H1 (cell line): ENCODE measurements around the gene RGS6. TPM values are rescaled to one million over a fixed set of nuclear protein-coding genes. Genes with fewer than 3 reads are reported as not detected.

Experiments used
- CTCF ChIA-PET: fragments of 300-600 bp; sonication (Branson Sonifier 250); formaldehyde crosslinking; loops from one replicate; lab custom pipeline; 2021; ENCODE audit not compliant: partially characterized antibody; lab: Charles Lee
- POLR2A ChIA-PET: fragments of 300-600 bp; sonication (Branson Sonifier 250); formaldehyde crosslinking; loops from one replicate; lab custom pipeline; 2021; ENCODE audit warnings: inconsistent platforms; ENCODE audit not compliant: partially characterized antibody; lab: Charles Lee
- DNase-seq, 2 experiments: peaks; one replicate each; pipeline versions ENCODE4 v3.0.0 to v3.0.0-alpha.2; 2010 to 2022; ENCODE audit warnings: low spot score in 2 of 2, low read depth in 1 of 2, mixed read lengths in 1 of 2
- FAIRE-seq: peaks from 2 replicates; lab custom pipeline; 2011; peaks lifted over from hg19 to GRCh38; lab: Jason Lieb, UNC
- H2AFZ ChIP-seq: 2 replicates; pipeline ENCODE4 v1.8.1; 2012; ENCODE audit warnings: low read length, inconsistent platforms
- H2AK5ac ChIP-seq: 2 replicates; pipeline ENCODE4 v1.6.1; 2013; ENCODE audit warnings: low read depth, low read length
- H2BK120ac ChIP-seq: replicated peaks from 2 replicates; pipeline ENCODE3; 2013; ENCODE audit warnings: low read depth, low read length, inconsistent platforms
- H2BK12ac ChIP-seq: 2 replicates; pipeline ENCODE4 v1.6.1; 2013; ENCODE audit warnings: low read depth, low read length
- H2BK15ac ChIP-seq: 2 replicates; pipeline ENCODE4 v1.6.1; 2013; ENCODE audit warnings: low read length
- H2BK20ac ChIP-seq: 2 replicates; pipeline ENCODE4 v1.6.1; 2013; ENCODE audit warnings: low read length
- H2BK5ac ChIP-seq: 2 replicates; pipeline ENCODE4 v1.6.1; 2013; ENCODE audit warnings: low read depth, low read length
- H3K14ac ChIP-seq: 2 replicates; pipeline ENCODE4 v1.6.1; 2013; ENCODE audit warnings: inconsistent platforms; ENCODE audit not compliant: insufficient read length
- H3K18ac ChIP-seq: 2 replicates; pipeline ENCODE4 v1.6.1; 2013; ENCODE audit warnings: low read length; ENCODE audit errors: extremely low read depth
- H3K23ac ChIP-seq: 2 replicates; pipeline ENCODE4 v1.6.1; 2013; ENCODE audit warnings: inconsistent platforms; ENCODE audit not compliant: insufficient read length
- H3K23me2 ChIP-seq: 2 replicates; pipeline ENCODE4 v1.6.1; 2013; ENCODE audit warnings: low read depth, low read length
- H3K27ac ChIP-seq: 2 replicates; pipeline ENCODE4 v1.6.1; 2011; ENCODE audit warnings: low read depth, low read length, inconsistent platforms
- H3K27me3 ChIP-seq, 4 experiments: replicated peaks in 1 of 4; 1 replicate in 1 of 4; 2 replicates in 3 of 4; pipeline versions ENCODE4 v1.6.1 to v1.8.1; 2011 to 2013; ENCODE audit warnings: low read length in 3 of 4, mild to moderate bottlenecking in 3 of 4, inconsistent platforms in 2 of 4, mixed read lengths in 2 of 4, moderate library complexity in 1 of 4; ENCODE audit not compliant: control insufficient read depth in 3 of 4, insufficient read depth in 3 of 4; ENCODE audit errors: extremely low read depth in 1 of 4
- H3K36me3 ChIP-seq, 4 experiments: 2 replicates each; pipeline versions ENCODE4 v1.6.1 to v1.8.1; 2011 to 2013; ENCODE audit warnings: mild to moderate bottlenecking in 4 of 4, low read length in 3 of 4, moderate library complexity in 2 of 4, control low read depth in 1 of 4, inconsistent platforms in 1 of 4; ENCODE audit not compliant: insufficient read depth in 4 of 4, control insufficient read depth in 2 of 4
- H3K4ac ChIP-seq: replicated peaks from 2 replicates; pipeline ENCODE3; 2013; ENCODE audit warnings: low read length, low read depth, mixed read lengths, inconsistent platforms; ENCODE audit not compliant: insufficient read length
- H3K4me1 ChIP-seq, 4 experiments: replicated peaks in 1 of 4; 1 replicate in 1 of 4; 2 replicates in 3 of 4; pipeline versions ENCODE4 v1.6.1 to v1.8.1; 2011 to 2013; ENCODE audit warnings: low read length in 3 of 4, inconsistent platforms in 2 of 4, mixed read lengths in 1 of 4; ENCODE audit not compliant: insufficient read depth in 4 of 4, control insufficient read depth in 3 of 4
- H3K4me2 ChIP-seq, 2 experiments: 2 replicates each; pipeline versions ENCODE4 v1.6.1 to v1.8.1; 2011 to 2013; ENCODE audit warnings: low read depth in 2 of 2, low read length in 2 of 2, control low read depth in 1 of 2, inconsistent platforms in 1 of 2, mild to moderate bottlenecking in 1 of 2; ENCODE audit not compliant: insufficient read depth in 1 of 2
- H3K4me3 ChIP-seq, 4 experiments: fragments of 200-600, 300-600 bp in 1 of 4; sonication (generic), shearing (Covaris generic), sonication (Bioruptor Twin) in 1 of 4; 2 replicates each; pipeline versions ENCODE4 v1.5.1 to v1.8.1; 2011 to 2016; ENCODE audit warnings: low read length in 4 of 4, low read depth in 3 of 4, control low read depth in 2 of 4, inconsistent platforms in 2 of 4, mild to moderate bottlenecking in 2 of 4, mixed read lengths in 1 of 4, moderate library complexity in 1 of 4; ENCODE audit not compliant: insufficient read depth in 2 of 4; ENCODE audit errors: extremely low read depth in 1 of 4
- H3K56ac ChIP-seq: replicated peaks from 2 replicates; pipeline ENCODE3; 2013; ENCODE audit warnings: low read depth, mild to moderate bottlenecking, mixed read lengths, low read length, inconsistent platforms; ENCODE audit not compliant: insufficient read length
- H3K79me1 ChIP-seq: 2 replicates; pipeline ENCODE4 v1.6.1; 2013; ENCODE audit warnings: low read depth, low read length, control low read depth
- H3K79me2 ChIP-seq, 2 experiments: 2 replicates each; pipeline versions ENCODE4 v1.6.1 to v1.8.1; 2012 to 2013; ENCODE audit warnings: low read length in 2 of 2, mild to moderate bottlenecking in 2 of 2, inconsistent platforms in 1 of 2; ENCODE audit not compliant: insufficient read depth in 2 of 2, control insufficient read depth in 1 of 2
- H3K9ac ChIP-seq, 4 experiments: replicated peaks in 1 of 4; 1 replicate in 1 of 4; 2 replicates in 3 of 4; pipeline versions ENCODE4 v1.6.1 to v1.8.1; 2011 to 2013; ENCODE audit warnings: low read depth in 3 of 4, low read length in 3 of 4, control low read depth in 2 of 4, mild to moderate bottlenecking in 2 of 4, moderate library complexity in 2 of 4, inconsistent platforms in 1 of 4; ENCODE audit errors: extremely low read depth in 1 of 4
- H3K9me3 ChIP-seq, 2 experiments: 2 replicates each; pipeline versions ENCODE4 v1.6.1 to v1.8.1; 2012 to 2013; ENCODE audit warnings: mild to moderate bottlenecking in 2 of 2, moderate library complexity in 2 of 2, control low read depth in 1 of 2, inconsistent platforms in 1 of 2, low read depth in 1 of 2, low read length in 1 of 2, mixed read lengths in 1 of 2; ENCODE audit not compliant: insufficient read depth in 2 of 2
- H4K20me1 ChIP-seq, 2 experiments: replicated peaks in 1 of 2; 2 replicates each; pipeline versions ENCODE3 to v1.8.1; 2011 to 2013; ENCODE audit warnings: inconsistent platforms in 2 of 2, low read length in 2 of 2, mild to moderate bottlenecking in 1 of 2; ENCODE audit not compliant: insufficient read depth in 2 of 2, control insufficient read depth in 1 of 2
- H4K5ac ChIP-seq: 2 replicates; pipeline ENCODE4 v1.6.1; 2013; ENCODE audit warnings: low read length, low read depth, mixed read lengths, inconsistent platforms; ENCODE audit not compliant: insufficient read length
- H4K8ac ChIP-seq: 2 replicates; pipeline ENCODE4 v1.8.0; 2013; ENCODE audit warnings: mild to moderate bottlenecking, moderate library complexity, low read length, inconsistent platforms; ENCODE audit not compliant: insufficient read depth; ENCODE audit errors: extremely low read depth
- H4K91ac ChIP-seq: replicated peaks from 2 replicates; pipeline ENCODE3; 2013; ENCODE audit warnings: low read length, mixed read lengths, inconsistent platforms; ENCODE audit not compliant: insufficient read length
- CBX8 ChIP-seq: fragments of 300-800, 300-1000 bp; sonication (generic); IDR thresholded peaks from 2 replicates; pipeline ENCODE4 v1.7.1; 2016; ENCODE audit warnings: low read depth, low read length, borderline replicate concordance
- KDM4A ChIP-seq: IDR thresholded peaks from one replicate; pipeline ENCODE4 v1.7.1; 2012; ENCODE audit warnings: low read depth, mild to moderate bottlenecking, moderate library complexity, low read length, inconsistent platforms; ENCODE audit not compliant: severe bottlenecking
- WGBS, 2 experiments: shearing (Covaris generic) in 1 of 2; methylation state at CpG; one replicate each; pipeline versions ENCODE4 v1.1.6 to v1.1.7; 2013 to 2015; ENCODE audit warnings: low lambda C conversion rate in 2 of 2, mixed read lengths in 2 of 2, inconsistent platforms in 1 of 2, low coverage in 1 of 2, missing lambda C conversion rate in 1 of 2; ENCODE audit not compliant: insufficient replicate concordance in 2 of 2, insufficient coverage in 1 of 2, insufficient read length in 1 of 2; ENCODE audit errors: extremely low coverage in 1 of 2, missing lambda C conversion rate in 1 of 2; 5-methylcytosine and 5-hydroxymethylcytosine counted together
- polyA plus RNA-seq, 7 experiments: library from polyadenylated mRNA; depleted of rRNA in 3 of 7; stranded (reverse) in 5 of 7; unstranded in 2 of 7; fragments of >200 nt in 5 of 7; fragments of 200-250 nt in 2 of 7; gene quantifications; 1 replicate in 5 of 7; 2 replicates in 1 of 7; 4 replicates in 1 of 7; pipeline versions ENCODE4 v1.2.1 to v1.2.3, GENCODE V29; 2011 to 2013; ENCODE audit warnings: missing spikeins in 2 of 7, mixed read lengths in 2 of 7
- total RNA-seq: library from RNA; stranded (reverse); fragmentation: NEBNext Ultra II Directional; extraction: Animal tissue kit (Norgen Biotek cat#: 25700); gene quantifications from 2 replicates; pipeline ENCODE4 v1.2.1, GENCODE V29; 2021

RGS6 gene
- total and polyA plus RNA-seq, 2 of the 8 experiments (the other 6 are each of a cell fraction or from before 2014, with no cell fraction given): 0.26 to 1.1 TPM

DNA sequence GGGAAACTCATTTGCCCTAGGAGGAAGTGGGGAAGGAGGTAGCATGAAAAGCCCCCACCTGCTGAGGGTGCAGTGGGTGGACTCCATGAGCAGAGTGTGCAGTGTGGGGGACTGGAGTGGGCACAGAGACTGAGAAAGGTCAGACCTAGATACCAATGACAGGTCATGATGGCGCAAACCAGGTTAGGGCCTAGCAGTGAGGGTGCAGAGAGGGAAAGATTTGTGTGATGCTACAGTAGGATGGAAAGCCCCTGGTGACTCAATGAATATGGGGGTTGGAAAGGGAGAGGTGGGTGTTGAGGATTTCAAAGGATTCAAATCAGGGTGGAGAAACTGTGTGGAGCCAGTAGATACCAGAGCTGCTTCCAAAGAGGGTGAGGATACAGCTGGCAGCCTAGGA is 642.5 kb downstream of the RGS6 start:
- H4K8ac ChIP-seq: no peak overlapping the region
- no peaks in the 10 kb centered on the region for H4K20me1 ChIP-seq
- no peaks in the 10 kb centered on the region for H3K36me3 ChIP-seq
- WGBS, 2 experiments: 86% methylated on average over 1 of the region's 1 CpG; no CpG with 5 or more reads in 1 of the 2 experiments
- no peak overlapping the region for H3K56ac ChIP-seq
- ChIA-PET POLR2A (interaction anchor here (1.2 kb wide), 1 partner anchor 9 kb away, joined by 3 read pairs; no protein-coding TSS in a partner anchor), CTCF (interaction anchor here (1.5 kb wide), 1 partner anchor 27 kb away, joined by 4 read pairs; no protein-coding TSS in a partner anchor)
- H3K14ac ChIP-seq: no peak overlapping the region
- no peak overlapping the region for H4K5ac ChIP-seq
- no peak overlapping the region for H2AK5ac ChIP-seq
- H3K27me3 ChIP-seq: no peaks in the 10 kb centered on the region
- H3K27ac ChIP-seq: no peak overlapping the region
- no peak for DNase-seq
- no peak overlapping the region for H3K4ac ChIP-seq
- H2AFZ ChIP-seq: no peak overlapping the region
- no peak overlapping the region for H2BK15ac ChIP-seq
- H3K4me2 ChIP-seq: no peak overlapping the region
- H3K4me1 ChIP-seq: no peaks in the 10 kb centered on the region
- no peak overlapping the region for H2BK12ac ChIP-seq
- no peak overlapping the region for H3K18ac ChIP-seq
- no peaks in the 10 kb centered on the region for H3K79me2 ChIP-seq
- no peaks in the 10 kb centered on the region for H3K79me1 ChIP-seq
- no peak overlapping the region for H3K9ac ChIP-seq
- H2BK120ac ChIP-seq: no peak overlapping the region
- no peak overlapping the region for H3K4me3 ChIP-seq
- no peak overlapping the region for H2BK20ac ChIP-seq
- H2BK5ac ChIP-seq: no peak overlapping the region
- H3K23ac ChIP-seq: no peak overlapping the region
- no peak overlapping the region for H4K91ac ChIP-seq
- no peaks in the 10 kb centered on the region for H3K23me2 ChIP-seq
- no peaks in the 10 kb centered on the region for H3K9me3 ChIP-seq
- no peak for FAIRE-seq
- TF ChIP-seq CBX8 (no peak), KDM4A (no peak)
